GM18873 (cell line): ENCODE results near the gene LDLRAD1.
"Not testable (repeated sequence)": the region's sequence is repeated elsewhere in the genome, so short reads cannot be mapped to it uniquely, and the experiment has no call there.

Source experiments
- ATAC-seq: cut with Tn5 transposase; IDR thresholded peaks from one replicate; pipeline ENCODE4 v1.9.1; 2021; ENCODE audit warnings: mild to moderate bottlenecking, moderate library complexity, moderate number of reproducible peaks; ENCODE audit not compliant: unreplicated experiment, low FRiP score

LDLRAD1 gene

GRCh38 chr1:54018635-54019034 is 649 bp upstream of the LDLRAD1 start:
- ATAC-seq, result no peak

DNA sequence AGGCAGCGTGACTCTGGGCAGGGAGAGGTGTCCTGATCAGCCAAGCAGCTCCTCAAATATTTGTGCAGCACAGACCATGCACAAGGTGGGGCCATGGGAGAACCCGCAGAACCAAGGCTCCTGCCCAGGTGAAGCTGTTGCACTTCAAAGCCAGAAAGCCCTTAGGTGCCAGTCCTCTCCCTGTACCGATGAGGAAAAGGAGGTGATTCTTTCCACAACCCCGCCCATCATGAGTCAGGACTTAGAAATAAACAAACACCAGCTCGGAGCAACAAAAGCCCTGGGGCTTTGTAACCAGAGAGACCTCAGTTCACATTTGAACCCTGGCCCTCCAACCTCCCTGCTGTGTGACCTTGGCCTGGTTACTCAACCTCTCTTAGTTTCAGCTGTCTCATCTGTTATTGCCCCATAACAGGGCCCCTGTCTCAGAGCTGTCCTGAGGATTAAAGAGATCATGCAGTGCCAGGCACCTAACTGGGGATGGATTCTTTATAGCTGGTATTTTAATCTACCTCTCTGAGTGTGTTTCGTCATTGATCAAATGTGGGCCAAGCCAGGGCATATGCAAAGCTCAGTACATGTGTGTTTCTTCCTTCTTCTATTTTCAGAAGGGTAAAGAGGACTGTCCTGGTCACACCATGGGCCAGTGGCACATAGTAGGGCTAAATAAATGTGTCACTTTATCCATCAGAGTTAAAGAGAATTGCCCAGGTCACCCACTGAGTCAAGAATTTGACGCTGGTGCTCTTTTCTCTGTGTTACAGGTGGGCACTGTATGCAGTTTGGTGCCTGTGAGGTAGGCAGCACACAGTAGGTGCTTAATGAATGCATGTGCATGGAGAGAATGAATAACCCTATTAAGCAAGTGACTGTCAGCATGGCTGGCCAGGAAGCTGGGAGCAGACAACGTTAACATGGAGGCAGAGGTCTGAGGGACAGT is 1.4 kb downstream of the LDLRAD1 start:
- ATAC-seq, result no peak

- no peak for ATAC-seq
These were observed 3.9 kb downstream of the LDLRAD1 start for GRCh38 chr1:54014009-54014629.

GRCh38 chr1:54013393-54014008 is 4.5 kb downstream of the LDLRAD1 start:
- no peak for ATAC-seq

DNA sequence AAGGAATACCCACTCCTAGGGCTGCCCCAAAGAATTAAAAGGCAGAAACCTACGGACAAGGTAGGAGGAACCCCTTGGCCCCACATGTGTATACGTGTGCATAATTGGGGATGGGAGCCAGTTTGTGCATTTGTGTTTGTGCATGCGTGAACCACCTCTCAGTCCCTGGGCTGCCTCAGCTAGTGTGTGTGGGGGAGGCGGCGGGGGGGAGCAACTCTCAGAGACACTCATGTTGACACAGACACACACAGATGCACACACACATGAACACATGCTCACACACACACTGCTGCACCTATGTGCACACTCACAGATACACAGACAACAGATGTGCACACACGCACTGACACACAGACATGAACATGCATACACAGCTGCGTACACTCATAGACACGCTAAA is 5.1 kb downstream of the LDLRAD1 start:
- no peak for ATAC-seq

DNA sequence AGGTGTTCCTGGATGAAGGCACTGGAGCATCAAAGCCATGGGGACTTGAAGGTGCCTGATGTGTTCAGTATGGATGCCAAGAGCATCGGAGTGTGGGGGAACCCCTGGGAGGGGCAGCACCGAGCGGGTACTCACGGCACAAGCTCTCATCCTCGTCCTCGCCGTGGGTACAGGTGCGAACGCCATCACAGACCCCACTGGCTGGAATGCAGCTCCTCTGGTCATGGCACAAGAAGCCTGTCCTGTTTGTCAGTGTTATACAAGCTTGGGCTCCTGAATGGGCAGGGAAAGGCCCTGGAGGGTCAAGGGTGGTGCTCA is 6.0 kb downstream of the LDLRAD1 start:
- ATAC-seq, result no peak

GRCh38 chr1:54011316-54012007 is 6.5 kb downstream of the LDLRAD1 start:
- ATAC-seq, result no peak

DNA sequence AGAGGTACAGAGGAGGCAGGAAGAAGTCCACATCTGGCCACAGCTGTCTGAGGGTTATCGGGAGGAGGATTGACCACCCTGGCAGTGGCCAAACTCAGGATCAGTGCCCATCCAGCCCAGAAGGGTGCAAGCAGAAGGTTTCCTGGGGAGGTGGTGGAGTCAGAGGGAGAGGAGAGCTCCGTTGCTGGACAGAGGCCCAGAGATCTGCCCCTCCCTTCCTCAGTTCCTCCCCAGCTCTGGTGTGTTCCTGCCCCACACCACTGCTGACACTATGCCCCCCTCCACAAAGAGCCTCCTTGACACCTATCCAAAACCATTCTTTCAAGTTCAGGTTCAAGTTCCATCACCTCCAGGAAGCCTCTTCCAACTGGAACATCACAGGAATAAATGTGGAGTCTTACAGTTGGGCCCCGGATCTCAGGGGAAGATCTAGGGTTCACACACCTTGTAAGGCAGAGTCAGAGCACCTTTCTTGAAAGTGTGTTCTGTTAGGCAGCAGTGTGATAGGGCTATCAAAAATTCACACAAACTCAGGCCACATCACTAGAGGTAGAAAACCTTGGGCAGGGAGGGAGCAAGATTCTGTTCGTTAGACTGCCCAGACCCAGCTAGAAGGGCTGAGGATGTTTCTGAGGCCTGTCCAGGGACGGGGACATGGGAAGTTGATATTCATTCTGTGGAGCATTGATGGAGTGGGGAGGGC is 7.4 kb downstream of the LDLRAD1 start:
- no peak for ATAC-seq

DNA sequence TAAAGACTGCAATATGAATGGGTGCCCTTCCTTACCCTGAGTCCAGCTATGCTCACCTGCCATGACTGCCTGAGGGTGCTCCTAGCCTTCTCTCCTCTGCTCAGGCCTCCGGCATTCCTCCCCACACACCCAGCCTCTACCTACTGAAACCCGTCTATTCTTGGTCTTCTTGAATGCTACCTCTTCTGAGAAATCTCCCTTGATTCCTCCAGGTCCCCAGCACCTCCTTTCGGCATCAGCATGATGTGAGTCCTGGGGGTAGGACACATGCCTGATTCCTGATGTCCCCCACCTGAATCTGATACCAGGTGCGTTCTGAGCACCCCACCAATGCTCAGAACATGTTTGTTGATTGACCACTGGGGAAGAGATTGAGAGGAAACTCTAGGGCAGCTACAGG is 8.6 kb downstream of the LDLRAD1 start:
- ATAC-seq, result no peak

DNA sequence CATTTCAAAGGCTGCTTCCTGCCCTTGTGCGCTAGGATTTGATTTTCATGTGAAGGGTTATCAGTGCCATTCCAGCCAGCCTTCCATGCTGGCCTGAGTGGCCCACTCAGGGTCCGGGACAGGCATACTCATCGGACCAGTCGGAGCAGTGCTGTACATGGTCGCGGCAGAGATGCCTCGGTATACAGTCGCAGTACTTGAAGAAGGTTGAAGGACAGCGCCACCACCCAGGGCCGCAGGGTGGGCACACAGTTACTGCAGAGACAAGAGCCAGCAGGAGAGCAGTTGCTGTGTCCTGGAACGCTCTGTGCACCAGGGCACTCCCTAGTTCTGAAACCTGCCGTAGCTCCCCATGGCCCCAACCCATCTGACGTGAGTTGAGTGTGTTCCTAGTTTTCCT is 9.1 kb downstream of the LDLRAD1 start:
- ATAC-seq, result no peak

DNA sequence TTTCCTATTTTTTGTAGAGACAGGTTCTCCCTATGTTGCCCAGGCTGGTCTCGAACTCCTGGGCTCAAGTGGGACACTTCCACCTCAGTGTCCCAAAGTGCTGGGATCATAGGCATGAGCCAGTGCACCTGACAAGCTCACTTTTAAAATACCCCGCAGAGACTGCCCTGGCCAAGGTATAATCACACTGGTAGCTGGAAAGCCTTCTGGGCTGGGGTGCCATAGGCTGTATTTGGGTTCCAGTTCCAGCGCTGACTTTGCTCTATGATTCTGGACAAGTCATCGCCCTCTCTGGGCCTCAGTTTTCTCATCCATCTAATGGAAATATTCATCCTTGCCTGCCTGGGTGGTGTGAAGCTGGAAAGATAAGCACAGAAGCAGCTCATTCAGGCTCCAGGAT is 10.4 kb downstream of the LDLRAD1 start:
- no peak for ATAC-seq

DNA sequence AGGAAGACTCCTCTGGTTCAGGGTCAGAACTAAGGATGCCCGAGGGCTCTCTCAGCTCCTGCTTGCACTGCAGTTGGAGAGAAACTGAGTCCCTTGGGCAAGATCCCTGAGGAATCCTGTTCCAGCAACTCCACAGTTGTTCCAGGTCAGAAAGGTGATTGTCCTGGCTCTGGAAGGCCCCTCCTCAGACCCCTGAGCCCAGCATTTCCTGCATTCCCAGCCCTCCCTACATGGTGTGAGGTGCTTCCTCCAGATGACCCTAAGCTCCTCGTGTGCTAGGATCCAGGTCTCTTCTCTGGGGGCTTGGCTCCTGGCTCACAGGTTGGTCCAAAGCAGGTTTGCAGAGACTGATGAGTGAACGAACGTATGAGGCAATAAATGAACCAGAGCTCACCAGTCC is 11.5 kb downstream of the LDLRAD1 start:
- ATAC-seq, result no peak

GRCh38 chr1:54004481-54005049 is 13.4 kb downstream of the LDLRAD1 start:
- no peak for ATAC-seq

DNA sequence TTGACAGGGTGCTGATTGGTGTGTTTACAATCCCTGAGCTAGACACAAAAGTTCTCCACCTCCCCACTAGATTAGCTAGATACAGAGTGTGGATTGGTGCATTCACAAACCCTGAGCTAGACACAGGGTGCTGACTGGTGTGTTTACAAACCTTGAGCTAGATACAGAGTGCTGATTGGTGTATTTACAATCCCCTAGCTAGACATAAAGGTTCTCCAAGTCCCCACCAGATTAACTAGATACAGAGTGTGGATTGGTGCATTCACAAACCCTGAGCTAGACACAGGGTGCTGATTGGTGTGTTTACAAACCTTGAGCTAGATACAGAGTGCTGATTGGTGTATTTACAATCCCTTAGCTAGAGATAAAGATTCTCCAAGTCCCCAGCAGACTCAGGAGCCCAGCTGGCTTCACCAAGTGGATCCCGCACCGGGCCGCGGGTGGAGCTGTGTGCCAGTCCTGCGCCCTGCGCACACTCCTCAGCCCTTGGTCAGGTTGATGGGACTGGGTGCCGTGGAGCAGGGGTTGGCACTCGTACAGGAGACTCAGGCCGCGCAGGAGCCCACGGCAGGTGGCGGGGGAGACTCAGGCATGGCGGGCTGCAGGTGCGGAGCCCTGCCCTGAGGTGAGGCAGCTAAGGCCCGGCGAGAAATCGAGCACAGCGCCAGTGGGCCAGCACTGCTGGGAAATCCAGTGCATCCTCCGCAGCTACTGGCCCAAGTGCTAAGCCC is 14.1 kb downstream of the LDLRAD1 start:
- ATAC-seq, result not testable (repeated sequence)

DNA sequence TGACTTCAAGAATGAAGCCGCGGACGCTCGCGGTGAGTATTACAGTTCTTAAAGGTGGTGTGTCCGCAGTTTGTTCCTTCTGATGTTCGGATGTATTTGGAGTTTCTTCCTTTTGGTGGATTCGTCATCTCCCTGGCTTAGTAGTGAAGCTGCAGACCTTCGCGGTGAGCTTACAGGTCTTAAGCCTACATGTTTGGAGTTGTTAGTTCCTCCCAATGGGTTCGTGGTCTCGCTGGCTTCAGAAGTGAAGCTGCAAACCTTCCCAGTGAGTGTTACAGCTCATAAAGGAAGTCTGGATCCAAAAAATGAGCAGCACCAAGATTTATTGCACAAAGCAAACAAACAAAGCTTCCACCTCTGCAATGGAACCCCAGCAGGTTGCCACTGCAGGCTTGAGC is 14.7 kb downstream of the LDLRAD1 start:
- no peak for ATAC-seq

- ATAC-seq, result no peak
These were observed 15.3 kb downstream of the LDLRAD1 start for GRCh38 chr1:54002544-54003248.

DNA sequence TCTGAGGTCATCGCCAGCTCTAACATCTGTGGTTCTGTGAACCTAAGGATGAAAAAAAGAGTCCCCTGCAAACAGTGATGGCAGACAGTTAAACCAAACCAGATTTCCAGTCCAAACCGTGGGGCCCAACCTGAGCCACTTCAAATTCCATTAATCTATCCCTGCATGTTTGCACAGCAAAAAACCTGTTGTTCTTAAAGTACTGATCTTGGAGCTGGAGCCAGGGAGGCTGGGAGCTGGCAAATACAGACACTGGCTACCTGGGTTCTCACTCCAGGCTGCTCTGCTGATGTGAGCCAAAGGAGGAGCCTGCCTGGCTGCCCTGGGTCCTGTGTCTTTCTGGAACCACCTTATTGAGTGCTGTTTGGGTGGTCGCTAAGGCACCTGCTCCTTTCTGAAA is 16.4 kb downstream of the LDLRAD1 start:
- ATAC-seq, result no peak

DNA sequence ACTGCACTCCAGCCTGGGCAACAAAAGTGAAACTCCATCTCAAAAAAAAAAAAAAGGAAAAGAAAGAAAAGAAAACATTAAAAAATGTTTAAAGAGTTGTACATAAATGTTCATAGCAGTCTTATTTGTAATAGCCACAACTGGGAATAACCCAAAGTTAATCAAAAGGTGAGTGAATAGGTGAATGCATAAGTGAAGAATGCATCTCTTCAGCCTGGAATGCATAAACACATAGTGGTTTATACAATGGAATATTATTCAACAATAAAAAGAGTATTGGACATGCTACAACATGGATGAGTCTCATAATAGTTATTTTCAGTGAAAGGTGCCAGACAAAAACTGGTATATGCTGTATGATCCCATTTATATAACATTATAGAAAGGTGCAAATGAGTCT is 18.1 kb downstream of the LDLRAD1 start:
- no peak for ATAC-seq

DNA sequence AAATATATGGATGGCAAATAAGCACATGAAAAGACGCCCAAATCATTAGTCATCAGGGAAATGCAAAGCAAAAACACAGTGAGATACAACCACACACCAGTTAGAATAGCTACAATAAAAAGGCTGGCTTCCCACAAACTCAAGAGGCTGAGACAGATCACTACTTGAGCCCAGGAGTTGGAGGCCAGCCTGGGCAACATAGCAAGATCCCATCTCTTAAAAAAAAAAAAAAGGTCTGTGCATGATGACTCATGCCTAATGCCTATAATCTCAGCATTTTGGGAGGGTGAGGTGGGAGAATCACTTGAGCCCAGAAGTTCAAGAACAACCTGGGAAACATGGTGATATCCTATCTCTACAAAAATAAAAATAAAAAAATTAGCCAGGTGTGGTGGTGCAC is 19.8 kb downstream of the LDLRAD1 start:
- no peak for ATAC-seq
